ENCODE measurements around the gene CMKLR1.

The CMKLR1 gene

DNA sequence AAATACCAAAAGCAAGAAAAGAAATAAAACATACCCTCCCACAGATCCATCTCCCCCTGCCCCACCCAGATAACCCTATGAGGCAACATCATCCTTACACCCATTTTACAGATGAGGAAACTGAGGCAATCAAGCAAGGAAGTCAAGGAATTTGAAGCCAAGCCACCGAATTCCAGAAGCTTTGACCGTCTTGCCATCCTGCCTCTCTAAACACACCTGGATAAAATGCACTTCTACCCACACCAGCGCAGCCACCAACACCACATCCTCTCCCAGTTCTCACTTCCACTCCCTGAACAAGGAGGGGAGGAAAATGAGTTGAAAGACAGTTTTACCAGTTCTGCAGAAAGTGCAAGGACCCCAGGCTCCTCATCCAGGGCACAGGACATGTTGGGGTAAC, 13.6 kb downstream of the CMKLR1 start:
- Histone ChIP-seq H4K20me1 (peaks cover 94% of the 10 kb centered on the region; the same call in 1 of the 2 replicates), H3K9me3 (no peaks in the 10 kb centered on the region), H3K27ac (no peak overlapping the region), H3K36me3 (no peaks in the 10 kb centered on the region), H3K4me1 (peaks cover 27% of the 10 kb centered on the region), H3K9ac (no peak overlapping the region), H3K4me3 (no peak overlapping the region), H3K4me2 (no peak overlapping the region), H3K27me3 (peaks cover 96% of the 10 kb centered on the region)
- no peak for TF ChIP-seq Cebpa-rat (IDR thresholded peaks at IDR 0.05)

GRCh38 chr12:108325018-108325358, 14.1 kb downstream of the CMKLR1 start:
- H3K4me2 ChIP-seq = peak overlapping the region; percentile 39

GRCh38 chr12:108324351-108325017, 14.6 kb downstream of the CMKLR1 start:
- H3K4me2 ChIP-seq = peak overlapping the region; percentile 39

More at GRCh38 chr12:108325018-108325358, 14.1 kb downstream of the CMKLR1 start:
- H3K36me3 ChIP-seq = no peaks in the 10 kb centered on the region
- H3K4me1 ChIP-seq = peaks cover 27% of the 10 kb centered on the region
- no peaks in the 10 kb centered on the region for H3K9me3 ChIP-seq
- peaks cover 94% of the 10 kb centered on the region; the same call in 1 of the 2 replicates for H4K20me1 ChIP-seq
- H3K9ac ChIP-seq = no peak overlapping the region
- peaks cover 96% of the 10 kb centered on the region for H3K27me3 ChIP-seq
- no peak for TF ChIP-seq Cebpa-rat (IDR thresholded peaks at IDR 0.05)
- H3K27ac ChIP-seq = no peak overlapping the region
- H3K4me3 ChIP-seq = no peak overlapping the region

GRCh38 chr12:108323581-108323980, 15.5 kb downstream of the CMKLR1 start:
- peaks cover 27% of the 10 kb centered on the region for H3K4me1 ChIP-seq
- no peak for TF ChIP-seq Cebpa-rat (IDR thresholded peaks at IDR 0.05)
- H3K36me3 ChIP-seq = no peaks in the 10 kb centered on the region
- no peaks in the 10 kb centered on the region for H3K9me3 ChIP-seq
- peaks cover 93% of the 10 kb centered on the region for H3K27me3 ChIP-seq
- H3K9ac ChIP-seq = no peak overlapping the region
- H3K4me3 ChIP-seq = no peak overlapping the region
- peaks cover 94% of the 10 kb centered on the region; the same call in 1 of the 2 replicates for H4K20me1 ChIP-seq
- H3K4me2 ChIP-seq = no peak overlapping the region; the same call in 1 of the 2 replicates
- H3K27ac ChIP-seq = no peak overlapping the region

More at GRCh38 chr12:108324351-108325017, 14.6 kb downstream of the CMKLR1 start:
- TF ChIP-seq Cebpa-rat (IDR thresholded peaks at IDR 0.05) = no peak
- H4K20me1 ChIP-seq = peaks cover 96% of the 10 kb centered on the region; the same call in 1 of the 2 replicates
- H3K27me3 ChIP-seq = peaks cover 94% of the 10 kb centered on the region
- no peak overlapping the region for H3K9ac ChIP-seq
- no peaks in the 10 kb centered on the region for H3K9me3 ChIP-seq
- peaks cover 27% of the 10 kb centered on the region for H3K4me1 ChIP-seq
- no peak overlapping the region for H3K4me3 ChIP-seq
- no peaks in the 10 kb centered on the region for H3K36me3 ChIP-seq
- no peak overlapping the region for H3K27ac ChIP-seq

- H3K4me3 ChIP-seq = no peak overlapping the region
- peaks cover 93% of the 10 kb centered on the region for H3K27me3 ChIP-seq
- H3K4me2 ChIP-seq = no peak overlapping the region
- H3K9me3 ChIP-seq = no peaks in the 10 kb centered on the region
- peaks cover 22% of the 10 kb centered on the region for H3K4me1 ChIP-seq
- peaks cover 92% of the 10 kb centered on the region; the same call in 1 of the 2 replicates for H4K20me1 ChIP-seq
- H3K36me3 ChIP-seq = no peaks in the 10 kb centered on the region
- H3K9ac ChIP-seq = no peak overlapping the region
- no peak overlapping the region for H3K27ac ChIP-seq
- no peak for TF ChIP-seq Cebpa-rat (IDR thresholded peaks at IDR 0.05)
These were observed 16.1 kb downstream of the CMKLR1 start for GRCh38 chr12:108322998-108323397.

DNA sequence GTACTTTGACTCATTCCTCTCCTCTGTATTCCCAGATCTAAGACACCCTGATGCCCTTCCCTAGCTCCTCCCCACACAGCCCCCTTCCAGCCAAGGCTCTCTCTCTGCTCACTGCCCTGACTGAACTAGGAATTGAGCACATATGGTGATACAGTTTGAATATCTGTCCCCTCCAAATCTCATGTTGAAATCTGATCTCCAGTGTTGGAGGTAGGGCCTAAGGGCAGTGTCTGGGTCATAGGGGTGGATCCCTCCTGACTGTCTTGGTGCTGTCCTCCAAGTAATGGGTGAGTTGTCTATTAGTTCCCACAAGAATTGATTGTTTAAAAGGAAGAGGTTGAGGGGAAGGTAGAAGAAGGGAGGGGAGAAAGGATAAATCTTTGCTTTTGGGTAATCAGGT, 17.4 kb downstream of the CMKLR1 start:
- Histone ChIP-seq H3K27me3 (peaks cover 90% of the 10 kb centered on the region), H3K4me3 (no peak overlapping the region), H3K36me3 (no peaks in the 10 kb centered on the region), H4K20me1 (peaks cover 83% of the 10 kb centered on the region; the same call in 1 of the 2 replicates), H3K4me1 (peaks cover 15% of the 10 kb centered on the region), H3K9me3 (no peaks in the 10 kb centered on the region), H3K4me2 (no peak overlapping the region), H3K27ac (no peak overlapping the region), H3K9ac (no peak overlapping the region)
- no peak for TF ChIP-seq Cebpa-rat (IDR thresholded peaks at IDR 0.05)

DNA sequence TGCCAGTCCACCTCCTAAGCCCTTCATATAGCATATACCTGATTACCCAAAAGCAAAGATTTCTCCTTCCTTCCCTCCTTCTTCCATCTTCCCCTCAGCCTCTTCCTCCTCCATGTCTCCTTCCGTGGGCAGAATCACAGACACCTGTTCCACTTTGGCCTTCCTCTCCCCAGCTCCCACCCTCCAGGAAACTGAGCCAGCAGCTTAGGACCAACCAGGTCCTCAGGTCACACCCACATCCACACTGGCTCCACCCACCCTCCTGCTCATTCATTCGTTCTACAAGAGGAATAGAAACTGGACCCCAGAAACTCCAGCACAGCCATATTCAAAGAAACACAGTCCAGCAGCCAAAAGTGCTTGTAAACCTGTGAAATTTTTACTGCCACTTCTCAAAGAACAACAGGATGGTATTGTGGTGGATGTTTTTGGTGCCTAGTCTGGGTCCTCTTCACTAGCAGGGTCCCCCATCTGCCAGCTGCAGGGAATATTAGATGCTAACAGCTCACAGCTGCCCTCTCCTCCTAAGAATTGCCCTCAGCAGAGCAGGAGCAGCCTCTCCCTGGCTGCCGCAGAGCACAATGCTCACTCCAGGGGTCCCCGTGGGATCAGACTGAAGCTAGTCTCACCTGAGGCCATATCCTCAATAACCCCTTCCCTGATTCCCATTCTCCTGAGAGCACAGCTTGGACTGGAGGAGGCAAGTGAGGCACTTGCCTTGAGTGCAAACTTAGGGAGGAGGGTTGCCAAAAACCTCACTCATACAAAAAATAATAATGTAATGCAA, 18.4 kb downstream of the CMKLR1 start:
- H3K9me3 ChIP-seq = no peaks in the 10 kb centered on the region
- H3K9ac ChIP-seq = no peak overlapping the region
- no peak overlapping the region for H3K4me3 ChIP-seq
- H3K27ac ChIP-seq = no peak overlapping the region
- peaks cover 83% of the 10 kb centered on the region; the same call in 1 of the 2 replicates for H4K20me1 ChIP-seq
- no peak overlapping the region for H3K4me2 ChIP-seq
- no peaks in the 10 kb centered on the region for H3K36me3 ChIP-seq
- H3K27me3 ChIP-seq = peaks cover 90% of the 10 kb centered on the region
- no peak for TF ChIP-seq Cebpa-rat (IDR thresholded peaks at IDR 0.05)
- H3K4me1 ChIP-seq = peaks cover 24% of the 10 kb centered on the region

DNA sequence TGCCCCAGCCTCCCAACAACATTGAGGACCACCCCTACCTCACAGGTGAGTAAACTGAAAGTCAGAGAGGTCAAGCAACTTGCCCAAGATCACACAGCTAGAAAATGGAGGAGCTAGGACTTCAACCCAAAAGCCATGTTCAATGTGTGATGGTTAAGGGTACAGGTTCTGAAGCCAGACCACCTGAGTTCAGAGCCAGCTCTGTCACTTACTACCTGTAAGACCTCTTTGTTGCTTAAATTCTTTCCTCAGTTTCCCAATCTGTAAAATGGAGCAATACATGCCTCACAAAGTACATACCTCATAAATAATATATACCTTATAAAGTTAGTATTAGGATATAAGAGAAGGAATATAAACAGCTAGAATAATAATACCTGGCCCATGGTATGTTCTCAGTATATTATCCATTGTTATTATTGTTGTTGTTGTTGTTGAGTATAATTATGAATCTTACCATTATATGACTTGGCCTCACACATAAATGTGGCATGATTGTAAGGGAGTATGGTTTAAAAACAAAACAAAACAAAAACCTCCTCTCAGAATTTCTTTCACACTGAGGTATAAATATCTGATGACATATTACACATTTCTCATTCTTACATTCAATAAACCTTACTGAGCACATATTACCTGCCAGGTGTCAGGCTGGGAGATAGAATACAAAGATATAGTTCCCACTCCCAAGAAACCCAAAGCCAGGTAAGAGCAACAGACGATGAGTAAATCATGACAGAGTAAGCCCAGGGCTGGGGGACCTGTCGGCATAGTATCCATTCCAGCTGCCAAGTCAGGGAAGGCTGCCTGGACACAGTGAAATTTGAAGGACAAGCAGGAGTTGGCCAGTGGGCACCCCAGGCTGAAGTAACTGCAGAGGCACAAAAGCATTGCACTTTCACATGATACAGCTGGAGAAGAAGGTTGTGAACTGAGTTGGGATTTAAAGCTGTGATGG, 19.6 kb downstream of the CMKLR1 start:
- H3K9ac ChIP-seq = no peak overlapping the region
- no peaks in the 10 kb centered on the region for H3K36me3 ChIP-seq
- H3K27ac ChIP-seq = no peak overlapping the region
- TF ChIP-seq Cebpa-rat (IDR thresholded peaks at IDR 0.05) = no peak
- peaks cover 24% of the 10 kb centered on the region for H3K4me1 ChIP-seq
- H3K9me3 ChIP-seq = no peaks in the 10 kb centered on the region
- H3K4me3 ChIP-seq = no peak overlapping the region
- peaks cover 89% of the 10 kb centered on the region for H3K27me3 ChIP-seq
- peaks cover 74% of the 10 kb centered on the region; the same call in 1 of the 2 replicates for H4K20me1 ChIP-seq
- H3K4me2 ChIP-seq = no peak overlapping the region
